GM13976 (cell line): Measurements from ENCODE around the gene SPRED1.

ENCODE experiments used
- DNase-seq: peaks from one replicate; pipeline ENCODE4 v3.0.0; 2012; ENCODE audit warnings: low spot score
- CTCF ChIP-seq: IDR thresholded peaks from 2 replicates; pipeline ENCODE4 v1.5.1; 2012; ENCODE audit warnings: borderline replicate concordance, mild to moderate bottlenecking; ENCODE audit not compliant: insufficient read depth; ENCODE audit errors: extremely low read depth, missing control alignments, control extremely low read depth
- in situ Hi-C: fragments of 300-500 bp; cut with MboI; formaldehyde crosslinking; loops from one replicate; pipeline ENCODE4 v1.12.0; 2022; ENCODE audit warnings: low sequenced_read_pairs, mixed read lengths, inconsistent platforms; ENCODE audit not compliant: unreplicated experiment

SPRED1 gene

GRCh38 chr15:38300395-38300794 lies 47.8 kb downstream of the SPRED1 start:
- DNase-seq, result peak; percentile 3
- TF ChIP-seq CTCF, result no peak
- in situ Hi-C loops, result no loop called here

- DNase-seq, result no peak
- in situ Hi-C loops, result no loop called here
- no peak for TF ChIP-seq CTCF
Measured at GRCh38 chr15:38304481-38304880, 51.8 kb downstream of the SPRED1 start.

- DNase-seq, result no peak
- in situ Hi-C loops, result no loop called here
- TF ChIP-seq CTCF, result no peak
Measured at GRCh38 chr15:38307251-38307650, 54.6 kb downstream of the SPRED1 start.

- no peak for DNase-seq
- in situ Hi-C loops, result no loop called here
- TF ChIP-seq CTCF, result no peak
Measured at GRCh38 chr15:38307861-38308641, 55.4 kb downstream of the SPRED1 start.

GRCh38 chr15:38308797-38309196 lies 56.2 kb downstream of the SPRED1 start:
- DNase-seq, result no peak
- no peak for TF ChIP-seq CTCF
- in situ Hi-C loops, result no loop called here

- in situ Hi-C loops, result no loop called here
- no peak for DNase-seq
- TF ChIP-seq CTCF, result no peak
Measured at GRCh38 chr15:38312190-38312589, 59.6 kb downstream of the SPRED1 start.
